Heart right ventricle (tissue), 16 donors: ENCODE data around the gene CAMKMT. TPM values are rescaled to one million over a fixed set of nuclear protein-coding genes. Genes with fewer than 3 reads are reported as not detected.

ENCODE experiments used
- ATAC-seq, 8 donors: fragments of 200-7000 bp; cut with Tn5 transposase; one replicate each; pipeline ENCODE4 v1.9.1; 2020; ENCODE audit warnings: mild to moderate bottlenecking in 8 of 8, moderate library complexity in 8 of 8, moderate number of reproducible peaks in 1 of 8
- DNase-seq, 2 donors: peaks; one replicate each; pipeline ENCODE4 v3.0.0-alpha.2; 2020
- H3K27ac ChIP-seq, 10 donors: fragments of 200-600 bp; sonication (generic) in 2 of 10; one replicate each; pipeline versions ENCODE4 v1.5.0 to v1.8.0; 2020 to 2022; ENCODE audit warnings: mild to moderate bottlenecking in 3 of 10
- H3K27me3 ChIP-seq, 7 donors: fragments of 200-600 bp; one replicate each; pipeline ENCODE4 v1.8.0; 2021 to 2022; ENCODE audit warnings: mild to moderate bottlenecking in 2 of 7
- H3K36me3 ChIP-seq, 9 donors: fragments of 200-600 bp; sonication (generic) in 1 of 9; one replicate each; pipeline versions ENCODE4 v1.5.0 to v1.8.0; 2020 to 2022; ENCODE audit warnings: mild to moderate bottlenecking in 2 of 9
- H3K4me1 ChIP-seq, 9 donors: fragments of 200-600 bp; sonication (generic) in 1 of 9; one replicate each; pipeline versions ENCODE4 v1.5.0 to v1.8.0; 2020 to 2022; ENCODE audit warnings: mild to moderate bottlenecking in 4 of 9
- H3K4me3 ChIP-seq, 10 donors: fragments of 200-600 bp; sonication (generic) in 2 of 10; one replicate each; pipeline versions ENCODE4 v1.5.0 to v1.8.0; 2020 to 2022; ENCODE audit warnings: mild to moderate bottlenecking in 7 of 10, moderate library complexity in 2 of 10
- H3K9me3 ChIP-seq, 11 donors: fragments of 200-600 bp in 10 of 11; sonication (generic) in 2 of 11; one replicate each; pipeline versions ENCODE4 v1.5.0 to v1.8.0; 2013 to 2022; ENCODE audit warnings: mild to moderate bottlenecking in 2 of 11, control low read depth in 1 of 11, moderate library complexity in 1 of 11
- CTCF ChIP-seq, 9 donors: fragments of 200-600 bp; sonication (generic) in 2 of 9; IDR thresholded peaks; one replicate each; pipeline versions ENCODE4 v1.5.0 to v1.8.0; 2021 to 2022; ENCODE audit warnings: antibody characterized with exemption in 9 of 9, mild to moderate bottlenecking in 5 of 9, moderate library complexity in 1 of 9
- WGBS, 2 donors: extraction: QIAGEN DNeasy Blood & Tissue Kit; methylation state at CpG; one replicate each; pipeline ENCODE4 v1.1.7; 2013; ENCODE audit warnings: inconsistent platforms in 1 of 2; 5-methylcytosine and 5-hydroxymethylcytosine counted together
- intact Hi-C, 10 donors: fragments of 100-400 bp; cut with DNase I; formaldehyde crosslinking; loops; one replicate each; pipeline versions ENCODE4 v1.11.1 to v1.14.2; 2022
- polyA plus RNA-seq, 2 donors: library from polyadenylated mRNA; stranded (reverse); fragments of 200-250 nt; gene quantifications; one replicate each; pipeline ENCODE4 v1.2.3, GENCODE V29; 2013
- total RNA-seq, 10 donors: library from RNA; stranded (reverse); fragmentation: NEBNext Ultra II Directional in 3 of 10; extraction: Animal tissue kit (Norgen Biotek cat#: 25700) in 3 of 10; gene quantifications; one replicate each; pipeline versions ENCODE4 v1.2.1 to v1.2.4, GENCODE V29; 2021 to 2023
- donor health status: Arrhythmogenic right ventricular cardiomyopathy.
- donor health status: ischemic (EF 13 %, LVEDD 7.1; RV severe dilation, severe dysfunction).
- donor health status: healthy with polysubstance abuse.
- donor health status: DM: no; HTN: yes; CAD: no.
- donor health status: DM: no; HTN: no; CAD: no.
- donor health status: ischemic (EF 25% LVEDD 6.9; RV normal size, moderate dysfunction).
- donor health status: ischemic (EF 25% LVEDD 5.7; RV mildly dilated, moderate dysfunction).
- donor health status: healthy.
- donor health status: DM: yes; HTN: yes; CAD: no.
- donor health status: Ischemic cardiomyopathy.
- donor health status: ischemic (EF 35%, LVEDD 5.7; RV mildly dilated, moderate dysfunction).
- donor health status: nonischemic (EF 11% LVEDD 7.7; RV severe dilation, severe dysfunction).
- donor health status: DM: yes; HTN: yes; CAD: no.
- donor health status: PGD.
- donor health status: ischemic (EF 29% LVEDD 5.4; RV normal size, mild dysfunction).
- donor health status: nonischemic (EF 23%, LVEDD 6.1; RV moderate dilation, normal function).

Gene CAMKMT
- total and polyA plus RNA-seq, 12 donors: 4.1 to 6.4 (median 4.8) TPM

- no peaks in the 10 kb centered on the region for H3K36me3 ChIP-seq
- TF ChIP-seq CTCF (IDR thresholded peaks at IDR 0.05): no peak
- no peaks in the 10 kb centered on the region for H3K9me3 ChIP-seq
- whole genome bisulfite sequencing, 2 donors: 84 to 89% methylated on average over 2 of the region's 2 CpGs
- intact Hi-C loops: no loop called here
- no peak overlapping the region for H3K27ac ChIP-seq
- no peak overlapping the region for H3K4me3 ChIP-seq
- H3K4me1 ChIP-seq: no peaks in the 10 kb centered on the region
- no peak for ATAC-seq
- no peaks in the 10 kb centered on the region for H3K27me3 ChIP-seq
- no peak for DNase-seq
Measured at GRCh38 chr2:44686561-44686960, 324.8 kb downstream of the CAMKMT start.

- H3K27ac ChIP-seq: no peak overlapping the region
- H3K27me3 ChIP-seq: no peaks in the 10 kb centered on the region
- DNase-seq: no peak
- ATAC-seq: no peak
- no peak for TF ChIP-seq CTCF (IDR thresholded peaks at IDR 0.05)
- intact Hi-C loops: no loop called here
- no peak overlapping the region for H3K4me3 ChIP-seq
- H3K4me1 ChIP-seq: no peaks in the 10 kb centered on the region
- no peaks in the 10 kb centered on the region for H3K36me3 ChIP-seq
- no peaks in the 10 kb centered on the region for H3K9me3 ChIP-seq
- WGBS, 2 donors: 75 to 77% methylated on average over 5 of the region's 5 CpGs
Measured at GRCh38 chr2:44687686-44688455, 326.1 kb downstream of the CAMKMT start.

GRCh38 chr2:44688456-44689124 lies 326.8 kb downstream of the CAMKMT start:
- Histone ChIP-seq H3K36me3 (no peaks in the 10 kb centered on the region), H3K9me3 (no peaks in the 10 kb centered on the region), H3K27ac (no peak overlapping the region), H3K4me3 (no peak overlapping the region), H3K4me1 (no peaks in the 10 kb centered on the region), H3K27me3 (no peaks in the 10 kb centered on the region)
- WGBS, 2 donors: 65 to 69% methylated on average over 2 of the region's 2 CpGs
- intact Hi-C loops: no loop called here
- no peak for TF ChIP-seq CTCF (IDR thresholded peaks at IDR 0.05)
- no peak for ATAC-seq
- no peak for DNase-seq

GRCh38 chr2:44689516-44689915 lies 327.8 kb downstream of the CAMKMT start:
- intact Hi-C loops: no loop called here
- ATAC-seq: no peak

More at GRCh38 chr2:44689516-44689915, 327.8 kb downstream of the CAMKMT start:
- H3K9me3 ChIP-seq: no peaks in the 10 kb centered on the region
- TF ChIP-seq CTCF (IDR thresholded peaks at IDR 0.05): no peak
- no peaks in the 10 kb centered on the region for H3K36me3 ChIP-seq
- DNase-seq: no peak
- H3K27me3 ChIP-seq: no peaks in the 10 kb centered on the region
- no peaks in the 10 kb centered on the region for H3K4me1 ChIP-seq
- 82 to 87% methylated on average over 1 of the region's 1 CpG for WGBS, 2 donors
- H3K27ac ChIP-seq: no peak overlapping the region
- no peak overlapping the region for H3K4me3 ChIP-seq
